ENCODE data around the gene CISTR. TPM values are rescaled to one million over a fixed set of nuclear protein-coding genes. Genes with fewer than 3 reads are reported as not detected.

The CISTR gene
- total RNA-seq, 4 donors from 2014 or later = not detected

DNA sequence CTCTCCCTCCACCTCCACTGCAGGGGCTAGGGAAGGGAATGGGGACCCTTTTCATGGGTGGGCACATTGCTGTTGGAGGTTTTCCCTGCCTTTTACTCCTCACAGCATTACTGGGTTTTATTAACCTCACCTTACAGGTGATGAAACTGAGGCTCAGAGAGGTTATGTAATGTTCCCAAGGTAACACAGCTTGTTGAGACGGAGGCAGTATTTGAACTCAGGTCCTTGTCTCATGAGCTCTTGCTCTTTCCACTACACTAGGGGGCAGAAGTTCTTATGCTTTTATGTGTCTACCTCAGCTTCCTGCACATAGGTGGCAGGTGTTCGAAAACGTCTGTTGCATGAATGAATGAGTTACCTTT is 11.7 kb downstream of the CISTR start:
- TF ChIP-seq CTCF (IDR thresholded peaks at IDR 0.05 in 4 of 5, conservative IDR thresholded peaks at IDR 0.05 in 1 of 5) = no peak
- no peak for TF ChIP-seq POLR2A (IDR thresholded peaks at IDR 0.05)
- Histone ChIP-seq H3K36me3 (no peaks in the 10 kb centered on the region), H3K4me1 (peaks cover 4 to 11% of the 10 kb centered on the region in 2 donors), H3K27ac (no peak overlapping the region), H3K9me3 (no peaks in the 10 kb centered on the region), H3K4me3 (peak overlapping the region in 3 of 4 donors; percentile 15 to 37 (median 21)), H3K27me3 (peaks cover 18 to 33% (median 29%) of the 10 kb centered on the region in 3 donors)
- in situ Hi-C loops (cut with MboI; ENCODE audit: low sequenced_read_pairs in 4 of 4) = loop anchor here (5.0 kb wide), 2 partner anchors 38 to 198 kb away; no protein-coding TSS in a partner anchor
- intact Hi-C loops (cut with DNase I; ENCODE audit: low total_unique reads) = no loop called here
- DNase-seq (no peak), ATAC-seq (no peak)

- no peaks in the 10 kb centered on the region for H3K9me3 ChIP-seq
- H3K4me1 ChIP-seq = peaks cover 4 to 11% of the 10 kb centered on the region in 2 donors
- in situ Hi-C loops (cut with MboI; ENCODE audit: low sequenced_read_pairs in 4 of 4) = loop anchor here (5.0 kb wide), 2 partner anchors 37 to 197 kb away; no protein-coding TSS in a partner anchor
- TF ChIP-seq CTCF (IDR thresholded peaks at IDR 0.05 in 4 of 5, conservative IDR thresholded peaks at IDR 0.05 in 1 of 5) (no peak), POLR2A (IDR thresholded peaks at IDR 0.05) (no peak)
- peaks cover 18 to 33% (median 29%) of the 10 kb centered on the region in 3 donors for H3K27me3 ChIP-seq
- intact Hi-C loops (cut with DNase I; ENCODE audit: low total_unique reads) = no loop called here
- no peak for ATAC-seq
- H3K36me3 ChIP-seq = no peaks in the 10 kb centered on the region
- no peak for DNase-seq
- H3K4me3 ChIP-seq = peak overlapping the region in 3 of 4 donors; percentile 15 to 37 (median 21)
- no peak overlapping the region for H3K27ac ChIP-seq
Measured at GRCh38 chr12:53739214-53740129, 12.3 kb downstream of the CISTR start.

- in situ Hi-C loops (cut with MboI; ENCODE audit: low sequenced_read_pairs in 4 of 4) = no loop called here
- TF ChIP-seq POLR2A (IDR thresholded peaks at IDR 0.05) (no peak), CTCF (IDR thresholded peaks at IDR 0.05 in 4 of 5, conservative IDR thresholded peaks at IDR 0.05 in 1 of 5) (no peak)
- ATAC-seq = no peak
- intact Hi-C loops (cut with DNase I; ENCODE audit: low total_unique reads) = no loop called here
- Histone ChIP-seq H3K4me1 (peaks cover 4 to 11% of the 10 kb centered on the region in 2 donors), H3K27me3 (peaks cover 18 to 33% (median 29%) of the 10 kb centered on the region in 3 donors), H3K27ac (no peak overlapping the region), H3K36me3 (no peaks in the 10 kb centered on the region), H3K9me3 (no peaks in the 10 kb centered on the region), H3K4me3 (no peak overlapping the region)
- DNase-seq = no peak
Measured at GRCh38 chr12:53738406-53739213, 13.2 kb downstream of the CISTR start.

DNA sequence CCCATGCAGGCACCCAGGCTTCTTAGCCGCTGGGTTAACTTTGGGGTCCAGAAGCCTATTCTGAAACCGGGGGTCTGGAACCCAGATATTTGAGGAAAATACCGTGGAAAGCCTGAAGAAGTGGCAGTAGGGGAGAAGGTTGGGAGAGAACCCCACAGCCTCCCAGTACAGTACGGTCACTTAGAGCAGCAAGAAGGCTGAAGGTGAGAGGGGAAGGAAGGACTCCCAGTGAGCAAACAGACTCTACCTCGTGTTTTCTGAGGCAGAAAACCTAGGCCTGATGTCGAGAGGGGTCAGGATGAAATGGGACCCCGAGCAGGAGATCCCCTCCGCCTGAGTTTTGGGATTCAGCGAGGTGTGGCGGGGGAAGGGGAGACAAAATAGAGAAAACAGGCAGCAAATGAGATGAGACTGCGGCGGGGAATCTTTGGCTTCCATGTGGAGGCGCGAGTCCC is 13.8 kb downstream of the CISTR start:
- no peak for ATAC-seq
- no peak overlapping the region for H3K4me3 ChIP-seq
- in situ Hi-C loops (cut with MboI; ENCODE audit: low sequenced_read_pairs in 4 of 4) (no loop called here), intact Hi-C loops (cut with DNase I; ENCODE audit: low total_unique reads) (no loop called here)
- no peaks in the 10 kb centered on the region for H3K9me3 ChIP-seq
- no peak for TF ChIP-seq CTCF (IDR thresholded peaks at IDR 0.05 in 4 of 5, conservative IDR thresholded peaks at IDR 0.05 in 1 of 5)
- TF ChIP-seq POLR2A (IDR thresholded peaks at IDR 0.05) = no peak
- peaks cover 4 to 11% of the 10 kb centered on the region in 2 donors for H3K4me1 ChIP-seq
- no peaks in the 10 kb centered on the region for H3K36me3 ChIP-seq
- peaks cover 18 to 33% (median 29%) of the 10 kb centered on the region in 3 donors for H3K27me3 ChIP-seq
- no peak for DNase-seq
- no peak overlapping the region for H3K27ac ChIP-seq
